ENCODE measurements around the gene SLC35F4. TPM values are rescaled to one million over a fixed set of nuclear protein-coding genes. Genes with fewer than 3 reads are reported as not detected.
A peak's percentile ranks its signal among the peaks of the same experiment; 100 is the strongest.

Gene SLC35F4
- total and polyA plus RNA-seq, 12 donors: not detected

DNA sequence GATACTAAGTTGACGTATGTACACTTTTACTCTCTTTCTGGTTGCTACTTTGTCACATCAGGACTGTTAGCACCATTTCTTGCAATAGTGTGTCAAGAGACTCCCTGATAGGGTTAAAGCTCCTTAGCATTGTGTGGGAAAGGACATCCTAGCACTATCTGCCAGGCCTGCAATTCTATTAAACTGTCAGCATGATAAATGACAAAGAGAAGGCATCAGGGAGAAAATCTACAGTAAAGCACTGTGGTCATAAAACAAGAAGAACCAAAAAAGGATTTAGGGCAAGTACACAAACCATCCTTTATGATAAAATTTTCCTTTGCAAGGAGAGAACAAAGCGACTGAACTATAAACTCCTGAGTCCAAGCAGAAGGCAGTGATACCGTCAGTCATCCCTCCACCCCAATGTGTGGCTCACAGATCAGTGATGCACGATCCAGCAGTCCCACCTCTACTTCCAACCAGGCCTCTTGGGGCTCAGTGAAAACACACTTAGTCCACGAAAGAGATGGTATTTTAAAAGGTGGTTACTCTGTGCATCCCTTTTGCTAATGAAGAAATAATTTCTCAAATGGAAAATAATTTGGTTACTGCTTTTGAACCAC is 31.4 kb upstream of the SLC35F4 start:
- intact Hi-C loops (cut with DNase I): no loop called here
- H3K4me1 ChIP-seq: no peaks in the 10 kb centered on the region
- no peaks in the 10 kb centered on the region for H3K36me3 ChIP-seq
- no peaks in the 10 kb centered on the region for H3K9me3 ChIP-seq
- DNase-seq (no peak), ATAC-seq (no peak)
- WGBS, 2 donors: 43 to 61% methylated on average over 5 of the region's 5 CpGs
- TF ChIP-seq CTCF (IDR thresholded peaks at IDR 0.05): no peak
- no peak overlapping the region for H3K27ac ChIP-seq
- peaks cover 0 to 13% (median 0%) of the 10 kb centered on the region in 7 donors for H3K27me3 ChIP-seq
- no peak overlapping the region for H3K4me3 ChIP-seq

GRCh38 chr14:57889245-57889644 is 23.4 kb upstream of the SLC35F4 start:
- DNase-seq (peak; percentile 28 to 34), ATAC-seq (peak; percentile 34 to 96 (median 72))
- H3K36me3 ChIP-seq: no peaks in the 10 kb centered on the region
- H3K4me1 ChIP-seq: no peaks in the 10 kb centered on the region
- intact Hi-C loops (cut with DNase I): loop anchor here in 1 of 10 donors (10.0 kb wide), 1 partner anchor 404 kb away; no protein-coding TSS in a partner anchor
- H3K4me3 ChIP-seq: no peak overlapping the region
- H3K27ac ChIP-seq: no peak overlapping the region
- WGBS, 2 donors: 45 to 46% methylated on average over 4 of the region's 4 CpGs
- TF ChIP-seq CTCF (IDR thresholded peaks at IDR 0.05): no peak
- no peaks in the 10 kb centered on the region for H3K9me3 ChIP-seq
- H3K27me3 ChIP-seq: peaks cover 0 to 3% (median 0%) of the 10 kb centered on the region in 7 donors

DNA sequence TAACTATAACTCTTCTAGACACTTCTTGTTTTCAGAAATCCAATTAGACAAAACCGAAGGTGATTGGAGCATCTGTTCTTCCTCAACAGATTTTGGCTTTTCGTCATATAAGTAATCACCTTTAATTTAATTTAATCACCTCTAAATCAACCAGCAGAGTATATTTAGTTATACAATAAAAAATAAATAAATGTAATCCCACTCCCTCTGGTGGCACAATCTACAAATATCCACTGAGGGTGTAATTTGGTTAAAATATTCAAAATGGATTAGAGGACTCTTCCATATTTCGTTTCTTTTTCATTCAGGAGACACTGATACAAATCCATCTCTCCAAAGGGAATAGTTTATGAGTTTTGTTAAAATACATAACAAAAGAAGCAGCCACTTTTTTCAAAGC is 18.3 kb upstream of the SLC35F4 start:
- intact Hi-C loops (cut with DNase I): loop anchor here in 1 of 10 donors (10.0 kb wide), 1 partner anchor 399 kb away; no protein-coding TSS in a partner anchor
- Histone ChIP-seq H3K27ac (no peak overlapping the region), H3K36me3 (no peaks in the 10 kb centered on the region), H3K4me3 (no peak overlapping the region), H3K27me3 (peaks cover 0 to 3% (median 0%) of the 10 kb centered on the region in 7 donors), H3K4me1 (no peaks in the 10 kb centered on the region), H3K9me3 (no peaks in the 10 kb centered on the region)
- peak in 4 of 9 donors; percentile 11 to 36 (median 18) for TF ChIP-seq CTCF (IDR thresholded peaks at IDR 0.05)
- ATAC-seq: no peak
- DNase-seq: no peak
- 70 to 75% methylated on average over 3 of the region's 3 CpGs for WGBS, 2 donors

DNA sequence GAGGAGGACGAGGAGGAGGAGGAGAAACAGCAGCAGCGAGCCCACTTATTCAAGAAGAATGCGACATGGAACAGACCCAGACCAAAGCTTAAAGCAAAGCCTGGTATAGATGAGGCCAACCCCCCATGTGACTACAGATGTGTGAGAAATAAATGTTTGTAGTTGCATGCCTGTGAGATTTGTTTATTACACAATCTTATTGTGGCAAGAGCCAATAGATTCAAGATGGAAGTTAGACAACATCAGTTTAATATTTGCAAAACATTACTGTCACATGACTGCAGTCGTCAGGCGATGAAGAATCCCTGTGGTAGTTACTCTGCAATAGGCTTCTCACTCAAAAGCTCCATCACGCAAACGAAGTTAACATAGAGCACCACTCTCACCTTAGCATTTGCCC is 17.2 kb upstream of the SLC35F4 start:
- Histone ChIP-seq H3K4me3 (no peak overlapping the region), H3K27ac (no peak overlapping the region), H3K27me3 (peaks cover 0 to 3% (median 0%) of the 10 kb centered on the region in 7 donors), H3K9me3 (peaks cover 0 to 7% (median 0%) of the 10 kb centered on the region in 11 donors), H3K36me3 (no peaks in the 10 kb centered on the region), H3K4me1 (no peaks in the 10 kb centered on the region)
- TF ChIP-seq CTCF (IDR thresholded peaks at IDR 0.05): no peak
- whole genome bisulfite sequencing, 2 donors: 75 to 79% methylated on average over 7 of the region's 7 CpGs
- DNase-seq: no peak
- ATAC-seq: no peak
- intact Hi-C loops (cut with DNase I): loop anchor here in 1 of 10 donors (10.0 kb wide), 1 partner anchor 398 kb away; no protein-coding TSS in a partner anchor

All from heart right ventricle (tissue), 16 donors.